GM18907 (cell line): ENCODE results near the gene RNF152.

Experiments
- ATAC-seq: cut with Tn5 transposase; IDR thresholded peaks from one replicate; pipeline ENCODE4 v1.9.1; 2021; ENCODE audit warnings: mild to moderate bottlenecking, moderate library complexity; ENCODE audit not compliant: unreplicated experiment

RNF152 gene

DNA sequence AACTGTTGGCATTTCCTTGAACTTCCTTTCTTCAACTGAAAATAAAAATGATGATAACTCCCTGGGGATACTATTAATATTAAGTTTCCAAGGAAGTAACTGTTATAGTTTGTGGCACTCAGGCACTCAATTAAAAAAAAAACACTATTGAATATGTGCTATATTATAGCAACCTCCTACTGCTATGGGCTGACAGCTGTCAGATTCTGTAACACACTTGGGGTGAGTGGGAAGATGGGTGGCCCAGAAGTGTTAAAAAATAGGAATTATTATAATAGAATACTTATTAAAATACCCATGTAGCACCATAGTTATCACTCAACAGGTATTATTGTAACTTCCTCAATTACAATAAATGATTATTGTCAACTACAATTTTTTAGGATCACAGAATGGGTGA lies 130.9 kb downstream of the RNF152 start:
- no peak for ATAC-seq
